AG04449 (cell line): ENCODE results near the gene BMP6.

Experiments used
- CTCF ChIA-PET: fragments of 350-600 bp; formaldehyde crosslinking; extraction: SDS; loops from one replicate; lab custom pipeline; 2021; ENCODE audit warnings: antibody characterized with exemption; lab: Yijun Ruan, JAX
- POLR2A ChIA-PET: fragments of 400-600, 350-600 bp; formaldehyde crosslinking; extraction: SDS; loops from one replicate; lab custom pipeline; 2020; ENCODE audit warnings: antibody characterized with exemption, inconsistent platforms; lab: Yijun Ruan, JAX
- DNase-seq: peaks from one replicate; pipeline ENCODE4 v3.0.0-alpha.2; 2010; ENCODE audit warnings: low read depth, low spot score
- H3K4me3 ChIP-seq: 2 replicates; pipeline ENCODE4 v1.5.1; 2011; ENCODE audit warnings: low read depth, mild to moderate bottlenecking, control low read depth, low read length
- CTCF ChIP-seq: IDR thresholded peaks from one replicate; pipeline ENCODE4 v1.5.1; 2011; ENCODE audit warnings: mild to moderate bottlenecking, moderate library complexity, low read length, control low read depth, inconsistent platforms; ENCODE audit not compliant: insufficient read depth; ENCODE audit errors: missing control alignments

The BMP6 gene

DNA sequence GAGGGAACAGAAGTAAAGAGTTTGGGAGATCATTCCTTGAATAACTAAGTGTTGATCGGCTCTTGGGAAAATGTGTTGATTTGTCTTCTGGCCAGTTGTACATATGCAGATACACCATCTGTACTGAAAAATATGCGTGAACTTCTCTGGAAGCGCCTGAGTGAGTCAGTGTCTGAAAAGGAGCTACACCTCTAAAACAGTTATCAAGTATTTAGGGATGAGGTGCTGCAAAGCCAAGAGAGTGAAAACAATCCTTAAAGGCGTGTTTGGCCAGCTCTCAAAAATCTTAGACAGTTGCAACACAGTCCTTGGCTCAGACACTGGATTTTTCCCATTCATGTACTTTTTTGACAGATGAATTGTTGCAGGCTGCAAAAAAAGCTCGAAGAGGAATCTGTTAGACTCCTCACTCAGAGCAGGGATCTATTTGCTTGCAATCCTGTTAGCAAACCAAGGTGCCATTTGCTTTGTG lies 61.3 kb downstream of the BMP6 start:
- DNase-seq = peak; percentile 75
- TF ChIP-seq CTCF = no peak
- ChIA-PET CTCF (no interaction called here), POLR2A (no interaction called here)
- H3K4me3 ChIP-seq = no peak overlapping the region

DNA sequence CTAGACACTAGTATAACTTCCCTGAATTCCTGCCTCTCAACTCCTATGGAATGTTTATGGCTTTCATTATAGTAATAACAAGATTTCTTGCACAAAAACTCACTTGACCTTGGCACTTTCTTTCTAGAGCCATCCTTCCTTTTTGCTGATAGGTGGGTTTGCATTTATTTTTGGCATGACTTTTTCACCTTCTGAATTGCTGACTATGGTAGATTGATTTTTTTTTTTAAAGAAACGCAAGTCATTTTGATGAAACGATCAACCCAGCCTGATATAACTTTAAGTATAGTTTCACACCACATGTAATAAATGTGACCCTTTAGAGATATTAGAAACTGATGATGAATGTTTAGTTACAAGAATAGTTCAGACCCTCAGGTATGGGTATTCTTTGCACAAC lies 61.8 kb downstream of the BMP6 start:
- ChIA-PET CTCF (no interaction called here), POLR2A (no interaction called here)
- no peak for TF ChIP-seq CTCF
- no peak overlapping the region for H3K4me3 ChIP-seq
- no peak for DNase-seq

DNA sequence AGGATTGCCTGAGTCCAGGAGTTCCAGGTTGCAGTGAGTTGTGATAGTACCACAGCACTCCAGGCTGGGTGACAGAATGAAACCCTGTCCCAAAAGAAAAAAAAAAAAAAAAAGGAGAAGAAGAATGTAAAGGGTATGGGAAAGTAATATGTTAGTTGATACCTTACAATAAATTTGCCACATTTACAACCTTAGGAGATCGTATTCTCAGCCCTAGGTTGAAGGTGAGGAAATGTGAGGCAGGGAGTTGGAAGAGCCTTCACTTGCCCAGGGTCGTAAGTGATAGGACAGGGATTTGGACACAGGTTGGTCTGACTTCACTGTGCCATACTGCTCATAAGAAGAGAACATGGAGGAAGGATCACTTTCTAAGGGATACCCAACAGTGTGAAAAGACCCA lies 68.6 kb downstream of the BMP6 start:
- TF ChIP-seq CTCF = no peak
- ChIA-PET CTCF (no interaction called here), POLR2A (no interaction called here)
- DNase-seq = no peak
- H3K4me3 ChIP-seq = no peak overlapping the region

DNA sequence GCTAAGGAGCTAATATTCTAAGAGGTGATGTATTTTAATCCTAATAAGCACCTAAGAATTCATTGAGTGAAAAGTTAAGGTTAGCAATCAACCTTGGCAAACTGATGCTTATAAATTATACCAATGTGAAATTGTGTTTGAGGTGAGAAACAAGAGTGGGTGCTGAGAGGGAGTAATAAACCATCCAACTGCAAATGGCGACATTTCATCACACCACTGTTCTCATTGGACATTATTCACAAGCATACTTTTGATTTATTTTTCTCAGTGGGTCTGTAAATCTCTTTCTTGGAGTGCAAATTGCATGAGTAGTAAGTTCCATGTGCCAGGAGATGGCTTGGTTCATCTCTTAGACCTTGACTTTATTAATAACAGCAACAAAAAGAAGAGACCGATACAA lies 71.5 kb downstream of the BMP6 start:
- ChIA-PET POLR2A (no interaction called here), CTCF (no interaction called here)
- TF ChIP-seq CTCF = no peak
- H3K4me3 ChIP-seq = no peak overlapping the region
- no peak for DNase-seq

GRCh38 chr6:7798751-7799150 lies 72.9 kb downstream of the BMP6 start:
- no peak overlapping the region for H3K4me3 ChIP-seq
- ChIA-PET CTCF (no interaction called here), POLR2A (no interaction called here)
- no peak for TF ChIP-seq CTCF
- no peak for DNase-seq

DNA sequence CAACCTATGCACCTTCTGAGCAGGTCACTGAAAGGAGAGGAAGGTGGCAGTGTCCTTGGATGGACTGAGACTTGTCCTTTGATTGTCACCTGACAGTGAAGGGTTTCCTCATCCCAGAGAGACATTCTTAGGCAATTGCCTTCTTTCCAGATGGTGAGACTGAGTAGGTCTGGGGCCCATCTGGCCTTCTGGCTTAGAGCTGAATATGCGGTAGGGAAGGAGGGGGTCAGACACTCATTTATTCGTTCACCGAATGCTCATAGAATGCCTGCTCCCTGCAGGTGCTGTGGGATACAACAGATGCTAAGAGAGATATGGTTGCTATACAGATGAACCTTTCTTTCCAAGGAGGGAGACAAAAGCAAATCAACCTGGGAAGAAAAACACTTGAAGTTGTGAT lies 76.8 kb downstream of the BMP6 start:
- ChIA-PET POLR2A (interaction anchor here (0.6 kb wide), 1 partner anchor 1625 kb away, joined by 3 read pairs; no protein-coding TSS in a partner anchor), CTCF (no interaction called here)
- no peak for TF ChIP-seq CTCF
- no peak overlapping the region for H3K4me3 ChIP-seq
- no peak for DNase-seq
